Femur (tissue), 1 donor: ENCODE measurements around the gene ATP10A.
"Not testable (repeated sequence)": the region's sequence is repeated elsewhere in the genome, so short reads cannot be mapped to it uniquely, and the experiment has no call there.

Experiments used
- DNase-seq: peaks from one replicate; pipeline ENCODE4 v3.0.0-alpha.2; 2017

ATP10A gene

GRCh38 chr15:25880877-25881276 is 17.8 kb upstream of the ATP10A start:
- DNase-seq, result not testable (repeated sequence)

DNA sequence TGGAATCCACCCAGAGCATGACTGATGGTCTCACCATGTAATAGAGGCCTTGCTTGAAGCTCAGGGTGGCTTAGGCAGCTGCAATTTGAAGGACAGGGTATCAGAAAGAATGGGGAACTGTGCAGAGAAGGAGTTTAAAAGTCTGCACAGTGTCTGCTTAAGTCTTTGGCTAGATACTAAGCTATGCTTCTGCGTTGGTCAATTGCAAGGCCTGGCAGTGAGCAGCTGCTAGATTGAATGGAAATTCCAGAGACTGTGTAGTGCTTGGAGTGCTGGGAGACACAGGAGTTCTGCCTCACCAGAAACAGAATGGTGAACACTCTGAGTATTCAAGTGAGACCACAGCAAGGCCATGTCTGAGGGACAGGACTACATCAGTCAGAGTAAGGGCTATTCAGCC is 17.3 kb upstream of the ATP10A start:
- no peak for DNase-seq

- DNase-seq, result no peak
Observed at GRCh38 chr15:25879438-25879837, 16.3 kb upstream of the ATP10A start.

DNA sequence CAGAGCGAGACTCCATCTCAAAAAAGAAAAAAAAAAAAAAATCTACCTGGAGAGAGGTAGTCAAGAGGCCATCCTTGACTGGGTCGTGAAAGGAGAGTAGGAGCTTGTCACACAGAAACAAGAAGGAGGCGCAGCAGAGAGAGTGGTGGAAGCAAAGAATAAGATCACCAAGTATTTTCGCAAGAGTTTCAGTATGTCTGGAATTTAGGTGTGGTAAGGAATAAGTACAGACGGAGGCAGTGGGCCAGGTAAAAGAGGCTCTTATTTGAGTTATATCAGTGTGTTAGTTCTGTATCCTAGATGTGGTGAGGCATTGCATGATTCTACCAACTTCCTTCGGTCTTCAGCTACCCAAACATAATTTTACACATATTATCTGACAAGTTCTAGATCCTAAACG is 14.6 kb upstream of the ATP10A start:
- no peak for DNase-seq

GRCh38 chr15:25876231-25877140 is 13.4 kb upstream of the ATP10A start:
- no peak for DNase-seq

- no peak for DNase-seq
Observed at GRCh38 chr15:25875566-25875965, 12.4 kb upstream of the ATP10A start.

- DNase-seq, result no peak
Observed at GRCh38 chr15:25874379-25874778, 11.3 kb upstream of the ATP10A start.

GRCh38 chr15:25871403-25871802 is 8.3 kb upstream of the ATP10A start:
- DNase-seq, result no peak

GRCh38 chr15:25870938-25871337 is 7.8 kb upstream of the ATP10A start:
- no peak for DNase-seq

- DNase-seq, result no peak
Observed at GRCh38 chr15:25869701-25870100, 6.6 kb upstream of the ATP10A start.

DNA sequence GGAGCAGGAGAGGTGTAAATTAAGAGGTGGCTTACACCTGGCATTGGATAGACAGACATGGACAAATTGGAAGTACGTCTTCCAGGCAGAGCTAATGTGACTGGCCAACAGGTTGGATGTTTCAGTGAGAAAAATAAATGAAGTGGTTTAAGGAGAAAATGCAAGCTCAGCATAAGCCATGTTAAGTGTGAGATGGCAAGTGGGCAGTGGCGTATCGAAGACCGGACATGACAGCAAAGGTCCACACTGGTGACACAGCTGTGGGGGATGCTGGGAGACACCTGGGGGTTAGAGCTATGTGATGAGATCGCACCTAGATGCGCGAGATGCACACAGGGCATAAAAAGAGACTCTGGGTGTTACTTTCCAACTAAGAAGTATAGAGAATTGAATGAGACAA is 3.7 kb upstream of the ATP10A start:
- DNase-seq, result no peak

GRCh38 chr15:25866251-25866650 is 3.1 kb upstream of the ATP10A start:
- DNase-seq, result no peak

DNA sequence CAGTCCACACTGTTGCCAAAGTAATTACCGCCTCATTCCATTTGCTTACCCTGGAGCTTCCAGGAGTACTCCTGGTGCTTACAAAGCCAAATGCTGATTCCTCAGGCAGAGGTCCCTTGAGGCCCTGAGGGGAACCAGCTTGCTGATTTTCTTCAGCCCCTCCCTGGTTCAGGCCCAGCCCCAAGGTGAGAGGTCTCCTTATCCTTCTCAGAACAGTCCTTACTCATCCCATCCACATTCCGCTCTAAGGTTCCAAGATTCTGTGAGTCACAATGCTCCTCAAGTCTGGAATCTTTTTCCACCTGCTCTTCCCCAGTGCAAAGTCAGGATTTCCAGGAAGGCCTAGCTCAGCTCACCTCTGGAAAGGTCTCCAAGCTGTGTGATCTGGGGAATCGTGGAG is 1.8 kb upstream of the ATP10A start:
- DNase-seq, result no peak

GRCh38 chr15:25863968-25864580 is 947 bp upstream of the ATP10A start:
- DNase-seq, result no peak

- no peak for DNase-seq
Observed at GRCh38 chr15:25862472-25863110, 536 bp downstream of the ATP10A start.

- no peak for DNase-seq
Observed at GRCh38 chr15:25862071-25862471, 1.1 kb downstream of the ATP10A start.

- no peak for DNase-seq
Observed at GRCh38 chr15:25860885-25861866, 2.0 kb downstream of the ATP10A start.

DNA sequence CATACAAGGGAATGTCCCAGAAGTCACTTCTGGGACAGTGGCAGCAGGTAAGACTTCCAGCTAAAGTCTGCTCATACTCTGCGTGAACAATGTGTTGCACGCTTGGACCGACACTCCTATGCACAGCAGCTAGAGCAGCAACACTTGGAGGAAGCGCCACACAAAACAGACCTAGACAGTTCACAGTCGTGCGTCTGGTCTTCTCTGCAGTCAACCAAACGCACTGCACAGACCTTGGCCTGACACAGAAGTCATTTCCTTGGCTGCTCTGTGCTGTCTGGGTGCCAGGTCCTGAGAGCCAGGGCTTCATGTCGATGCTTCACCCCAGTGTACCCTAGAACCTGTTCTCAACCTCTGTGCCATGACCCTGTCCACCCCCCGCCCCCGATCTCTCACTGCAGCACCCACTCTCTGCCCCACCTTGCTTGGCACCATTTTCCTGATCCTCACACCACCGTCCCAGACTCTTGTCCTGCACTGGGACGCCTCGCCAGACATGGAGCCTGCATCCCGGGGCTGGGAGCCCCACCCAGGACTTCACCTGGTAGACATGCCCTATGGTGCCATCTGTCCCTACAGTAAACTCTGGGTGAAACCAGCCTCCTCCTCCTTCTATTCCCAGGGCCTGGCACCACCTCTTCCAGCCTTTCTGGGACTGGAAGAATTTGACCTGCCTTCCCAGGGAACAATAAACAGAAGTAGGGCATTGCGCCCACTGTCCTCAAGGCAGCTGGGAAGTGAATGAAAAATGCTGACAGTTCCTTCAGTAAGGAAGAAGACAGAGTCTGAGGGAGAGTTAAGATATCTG is 3.1 kb downstream of the ATP10A start:
- DNase-seq, result no peak

DNA sequence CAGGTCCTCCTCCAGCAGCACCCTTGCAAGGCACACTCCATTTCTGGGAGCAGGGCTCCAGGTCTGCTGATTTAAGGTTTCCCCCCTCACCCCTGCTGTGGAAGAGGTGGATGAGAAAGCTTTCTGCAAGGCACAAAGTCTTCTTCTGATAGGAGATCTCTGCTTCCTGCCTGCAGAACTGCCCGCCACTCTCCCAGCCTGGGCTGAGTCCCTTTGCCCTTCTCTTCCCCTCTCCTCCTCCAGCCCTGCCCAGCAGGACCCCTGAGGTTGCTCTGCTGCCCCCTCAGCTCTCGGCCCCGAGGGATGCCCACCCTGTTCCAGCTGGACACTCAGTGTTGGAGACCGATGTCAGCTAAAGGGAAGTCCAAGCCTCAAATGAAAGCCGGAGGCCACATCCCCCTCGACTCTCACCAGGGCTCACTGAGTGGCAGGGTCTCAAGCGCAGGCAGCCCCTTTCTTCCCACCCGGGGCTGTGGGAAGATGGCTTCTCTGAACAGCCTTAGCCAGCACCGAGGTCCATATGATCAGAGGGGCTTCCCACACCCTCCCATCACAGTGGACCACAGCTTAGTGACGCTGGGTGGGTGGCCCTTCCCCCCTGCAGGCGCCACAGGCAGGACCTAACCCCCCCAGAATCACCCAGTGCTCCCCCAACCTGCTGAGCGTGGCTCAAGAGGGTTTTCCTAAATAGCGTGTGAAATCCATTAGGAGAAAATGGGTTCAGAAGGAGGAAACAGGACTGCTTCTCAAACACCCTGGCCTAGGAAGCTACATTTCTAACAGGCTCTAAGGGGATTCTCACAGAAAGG is 4.0 kb downstream of the ATP10A start:
- DNase-seq, result no peak

- DNase-seq, result not testable (repeated sequence)
Observed at GRCh38 chr15:25856059-25856458, 7.1 kb downstream of the ATP10A start.
